ENCODE data around the gene H2BK1. TPM values are rescaled to one million over a fixed set of nuclear protein-coding genes. Genes with fewer than 3 reads are reported as not detected.

The H2BK1 gene
- total RNA-seq, 1 donor from 2014 or later: not detected

DNA sequence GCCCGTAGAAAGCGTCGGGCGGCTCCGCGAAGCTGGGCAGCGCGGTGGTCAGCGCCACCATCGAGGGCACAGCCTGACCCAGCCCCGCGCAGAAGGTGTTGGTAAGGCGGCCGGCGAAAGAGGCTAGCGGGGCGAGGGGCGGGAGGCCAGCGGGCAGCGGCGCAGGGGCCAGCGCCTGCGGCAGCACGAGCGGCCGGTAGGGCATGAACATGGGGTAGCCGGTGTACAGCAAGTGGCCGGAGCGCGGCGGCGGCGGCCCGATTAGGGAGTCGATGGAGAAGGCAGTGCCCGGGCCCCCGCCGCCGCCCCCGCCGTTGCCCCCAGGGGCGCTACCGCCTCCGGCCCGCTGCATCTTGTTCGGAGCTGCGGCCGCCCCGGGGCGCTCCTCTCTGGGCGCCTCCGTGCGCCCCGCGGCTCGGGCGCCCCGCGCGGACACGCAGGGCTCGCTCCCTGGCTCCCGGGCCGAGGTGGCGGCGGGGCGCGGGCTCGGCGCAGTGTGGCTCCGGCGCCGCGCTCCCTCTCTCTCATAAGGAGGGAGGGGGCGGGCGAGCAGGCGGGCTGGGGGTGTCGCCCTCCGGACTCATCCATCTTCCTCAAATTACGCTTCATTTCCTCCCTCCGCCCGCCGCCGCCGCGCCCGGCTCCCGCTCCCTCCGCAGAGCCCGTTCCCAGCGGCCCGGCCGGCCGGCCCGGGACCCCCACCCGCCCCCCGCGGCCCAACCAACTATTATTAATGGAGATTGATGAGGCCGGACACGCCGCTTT lies 42.9 kb downstream of the H2BK1 start, which contains the start of gene GBX1:
GBX1 (minus strand) TSS at position 498 of the 765 bp plus-strand sequence; CDS start at position 352, 146 bp downstream.
- H3K4me1 Mint-ChIP-seq: peaks cover 7% of the 10 kb centered on the region
- peak within 1 kb of the TSS; percentile 74 for H3K4me3 Mint-ChIP-seq
- H3K36me3 Mint-ChIP-seq (ENCODE audit: low read depth): no peaks in the 10 kb centered on the region
- H3K9me3 Mint-ChIP-seq: no peaks in the 10 kb centered on the region
- H3K27me3 Mint-ChIP-seq: peaks cover 36% of the 10 kb centered on the region
- H3K27ac Mint-ChIP-seq: no peak within 1 kb of the TSS
- intact Hi-C loops (cut with micrococcal nuclease): no loop called here
- peak; percentile 64 for DNase-seq

DNA sequence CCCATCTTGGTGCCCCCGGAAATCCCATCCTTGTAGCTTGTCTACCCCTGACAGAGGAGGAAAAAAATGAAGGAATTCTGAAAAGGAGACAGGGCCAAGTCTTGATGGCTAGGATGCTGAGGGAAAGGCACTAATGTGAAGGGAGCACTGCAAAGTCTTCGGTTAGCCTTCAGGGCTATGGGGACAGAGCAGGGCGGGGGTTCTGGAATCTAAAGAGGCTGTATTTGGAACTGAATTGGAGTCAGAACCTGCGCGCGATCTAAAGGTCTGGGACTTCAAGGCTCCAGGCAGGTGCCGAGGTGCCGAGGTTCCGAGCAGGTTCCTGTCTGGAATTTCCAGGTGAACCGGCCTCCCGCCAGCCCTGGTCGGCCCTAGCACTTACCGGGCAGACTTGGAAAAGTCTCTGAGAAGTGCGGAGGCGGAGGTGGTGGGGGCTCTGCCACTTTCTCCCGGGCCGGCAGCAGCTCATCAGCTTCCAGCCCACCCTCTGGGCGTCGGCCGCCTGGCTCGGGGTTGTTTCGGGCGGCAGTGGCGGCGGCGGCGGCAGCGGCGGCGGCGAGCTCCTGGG lies 43.6 kb downstream of the H2BK1 start:
- H3K36me3 Mint-ChIP-seq (ENCODE audit: low read depth): no peaks in the 10 kb centered on the region
- intact Hi-C loops (cut with micrococcal nuclease): no loop called here
- H3K9me3 Mint-ChIP-seq: no peaks in the 10 kb centered on the region
- H3K27me3 Mint-ChIP-seq: peaks cover 29% of the 10 kb centered on the region
- peaks cover 4% of the 10 kb centered on the region for H3K4me1 Mint-ChIP-seq
- H3K27ac Mint-ChIP-seq: no peak overlapping the region
- peak overlapping the region; percentile 31 for H3K4me3 Mint-ChIP-seq
- no peak for DNase-seq

DNA sequence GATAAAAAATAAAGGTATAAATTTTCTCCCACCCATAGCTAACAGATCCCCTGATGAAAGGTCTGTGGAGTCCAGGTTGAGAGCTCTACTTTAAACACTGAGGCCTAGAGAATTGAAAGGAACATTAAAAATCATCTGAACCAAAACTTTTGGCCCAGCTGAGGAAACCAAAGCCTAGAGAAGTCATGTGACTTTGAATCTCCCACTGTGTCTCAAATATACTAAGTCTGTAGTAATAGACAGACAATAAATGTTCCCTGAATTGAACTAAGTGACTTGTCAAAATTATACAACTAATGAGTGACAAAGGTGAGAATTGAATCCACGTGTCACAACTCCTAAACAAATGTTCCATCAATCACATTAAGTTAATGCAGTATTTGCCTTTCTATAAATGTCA lies 48.5 kb downstream of the H2BK1 start:
- Mint-ChIP-seq H3K27me3 (peaks cover 17% of the 10 kb centered on the region), H3K27ac (no peak overlapping the region), H3K9me3 (no peaks in the 10 kb centered on the region), H3K4me3 (no peak overlapping the region), H3K36me3 (ENCODE audit: low read depth) (no peaks in the 10 kb centered on the region), H3K4me1 (no peaks in the 10 kb centered on the region)
- intact Hi-C loops (cut with micrococcal nuclease): no loop called here
- DNase-seq: no peak

Other genes starting within 250 kb of the H2BK1 start
- gene KCNH2, start 232.2 kb downstream of the H2BK1 start, total RNA-seq: 0.36 and 0.37 TPM in 2 replicates
- 14.3 and 15.7 TPM in 2 replicates for gene NOS3, start 219.5 kb downstream of the H2BK1 start, total RNA-seq
- gene ATG9B, start 186.0 kb downstream of the H2BK1 start, total RNA-seq: 7.3 and 7.5 TPM in 2 replicates
- gene ABCB8, start 182.0 kb downstream of the H2BK1 start, total RNA-seq: 56.4 and 57.4 TPM in 2 replicates
- gene ASIC3, start 162.0 kb downstream of the H2BK1 start, total RNA-seq: 3.5 and 4.0 TPM in 2 replicates
- gene CDK5, start 152.6 kb downstream of the H2BK1 start, total RNA-seq: 26.5 and 26.8 TPM in 2 replicates
- gene SLC4A2, start 150.9 kb downstream of the H2BK1 start, total RNA-seq: 115 and 127 TPM in 2 replicates
- 90.8 and 92.3 TPM in 2 replicates for gene FASTK, start 129.7 kb downstream of the H2BK1 start, total RNA-seq
- gene TMUB1, start 127.0 kb downstream of the H2BK1 start, total RNA-seq: 53.8 and 59.2 TPM in 2 replicates
- 54.3 and 60.0 TPM in 2 replicates for gene AGAP3, start 124.0 kb downstream of the H2BK1 start, total RNA-seq
- gene GBX1, start 42.8 kb downstream of the H2BK1 start, total RNA-seq: not detected in 2 replicates
- not detected in 2 replicates for gene ASB10, start 23.2 kb downstream of the H2BK1 start, total RNA-seq
- gene ABCF2, start 16.7 kb upstream of the H2BK1 start, total RNA-seq: 84.6 and 90.3 TPM in 2 replicates
- gene CHPF2, start 22.0 kb upstream of the H2BK1 start, total RNA-seq: 42.0 and 46.4 TPM in 2 replicates
- 2.2 and 2.9 TPM in 2 replicates for gene SMARCD3, start 38.2 kb upstream of the H2BK1 start, total RNA-seq
- gene NUB1, start 131.3 kb upstream of the H2BK1 start, total RNA-seq: 36.5 and 40.4 TPM in 2 replicates
- not detected in 2 replicates for gene WDR86, start 199.6 kb upstream of the H2BK1 start, total RNA-seq
- not detected in 2 replicates for gene CRYGN, start 229.7 kb upstream of the H2BK1 start, total RNA-seq

All from activated CD4-positive, alpha-beta T cell treated with anti-CD3 and anti-CD28 coated beads, Interleukin-2, amount 10 ng/mL, durations not matched to agents 24 days and 14 days (primary cell).